Measurements from ENCODE around the gene MAL.

Gene MAL

GRCh38 chr2:95010126-95010525, 15.4 kb upstream of the MAL start:
- no peak overlapping the region for H3K4me3 ChIP-seq (replicated peaks; ENCODE audit: insufficient read depth, low read length)
- no peak for DNase-seq (ENCODE audit: low read depth in 1 of 2, low spot score in 1 of 2)
- H3K27me3 ChIP-seq (ENCODE audit: insufficient read depth, poor library complexity, severe bottlenecking): peaks cover 3% of the 10 kb centered on the region
- no peak for TF ChIP-seq GABPA (IDR thresholded peaks at IDR 0.05; ENCODE audit: low read depth)
- TF ChIP-seq SPI1 (IDR thresholded peaks at IDR 0.05; ENCODE audit: borderline replicate concordance, low read depth): no peak
- no peak for TF ChIP-seq CTCF (IDR thresholded peaks at IDR 0.05; ENCODE audit: insufficient read depth, low read length)
- TF ChIP-seq REST (IDR thresholded peaks at IDR 0.05; ENCODE audit: insufficient replicate concordance, low read depth): no peak
- no peak for TF ChIP-seq POLR2AphosphoS5 (IDR thresholded peaks at IDR 0.05; ENCODE audit: low read depth)
- no peak overlapping the region for H3K27ac ChIP-seq (replicated peaks)

- TF ChIP-seq GABPA (IDR thresholded peaks at IDR 0.05; ENCODE audit: low read depth): no peak
- Histone ChIP-seq H3K27ac (replicated peaks) (no peak overlapping the region), H3K4me3 (replicated peaks; ENCODE audit: insufficient read depth, low read length) (no peak overlapping the region), H3K27me3 (ENCODE audit: insufficient read depth, poor library complexity, severe bottlenecking) (no peaks in the 10 kb centered on the region)
- DNase-seq (ENCODE audit: low read depth in 1 of 2, low spot score in 1 of 2): no peak
Observed at GRCh38 chr2:95010718-95011117, 14.8 kb upstream of the MAL start.

DNA sequence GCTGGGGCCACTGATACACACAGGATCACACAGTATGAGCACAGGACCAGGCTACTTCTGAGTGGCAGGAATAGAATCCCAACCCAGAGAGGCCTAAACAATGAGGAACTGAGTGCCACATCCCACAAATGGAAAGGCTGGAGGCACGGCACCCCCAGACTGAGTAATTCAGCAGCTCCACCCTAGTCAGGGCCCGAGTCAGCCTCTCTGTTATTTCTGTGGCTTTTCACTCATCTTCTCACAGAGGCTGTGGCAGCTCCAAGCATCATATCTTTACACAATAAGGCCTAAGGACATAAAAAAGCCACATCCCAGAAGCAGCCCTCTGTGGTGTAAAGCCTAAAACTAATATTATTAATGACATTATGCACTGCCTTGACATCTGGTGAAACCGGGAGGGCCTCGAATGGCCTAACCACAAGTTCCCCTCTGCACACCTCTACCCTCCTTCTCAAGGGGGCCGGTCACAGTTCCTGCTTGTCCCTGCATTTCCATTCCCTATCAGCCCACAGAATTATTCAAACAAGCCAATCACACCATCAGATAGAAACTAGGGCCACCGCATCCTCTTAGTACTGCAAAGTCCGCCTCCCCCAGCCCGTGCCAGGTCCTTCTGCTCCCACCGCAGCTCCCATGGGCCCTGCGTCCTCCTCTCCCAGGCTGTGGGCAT, 12.5 kb upstream of the MAL start:
- H3K27ac ChIP-seq (replicated peaks): no peak overlapping the region
- DNase-seq (ENCODE audit: low read depth in 1 of 2, low spot score in 1 of 2): no peak
- no peaks in the 10 kb centered on the region for H3K27me3 ChIP-seq (ENCODE audit: insufficient read depth, poor library complexity, severe bottlenecking)
- no peak for TF ChIP-seq REST (IDR thresholded peaks at IDR 0.05; ENCODE audit: insufficient replicate concordance, low read depth)
- TF ChIP-seq GABPA (IDR thresholded peaks at IDR 0.05; ENCODE audit: low read depth): no peak
- H3K4me3 ChIP-seq (replicated peaks; ENCODE audit: insufficient read depth, low read length): no peak overlapping the region

GRCh38 chr2:95013726-95014125, 11.8 kb upstream of the MAL start:
- no peak overlapping the region for H3K4me3 ChIP-seq (replicated peaks; ENCODE audit: insufficient read depth, low read length)
- DNase-seq (ENCODE audit: low read depth in 1 of 2, low spot score in 1 of 2): no peak
- no peak overlapping the region for H3K27ac ChIP-seq (replicated peaks)
- no peak for TF ChIP-seq SPI1 (IDR thresholded peaks at IDR 0.05; ENCODE audit: borderline replicate concordance, low read depth)
- TF ChIP-seq CTCF (IDR thresholded peaks at IDR 0.05; ENCODE audit: insufficient read depth, low read length): no peak
- H3K27me3 ChIP-seq (ENCODE audit: insufficient read depth, poor library complexity, severe bottlenecking): no peaks in the 10 kb centered on the region

GRCh38 chr2:95014126-95014708, 11.3 kb upstream of the MAL start:
- H3K27me3 ChIP-seq (ENCODE audit: insufficient read depth, poor library complexity, severe bottlenecking): no peaks in the 10 kb centered on the region
- H3K27ac ChIP-seq (replicated peaks): no peak overlapping the region
- TF ChIP-seq CTCF (IDR thresholded peaks at IDR 0.05; ENCODE audit: insufficient read depth, low read length) (no peak), SPI1 (IDR thresholded peaks at IDR 0.05; ENCODE audit: borderline replicate concordance, low read depth) (no peak), REST (IDR thresholded peaks at IDR 0.05; ENCODE audit: insufficient replicate concordance, low read depth) (no peak), GABPA (IDR thresholded peaks at IDR 0.05; ENCODE audit: low read depth) (no peak), POLR2AphosphoS5 (IDR thresholded peaks at IDR 0.05; ENCODE audit: low read depth) (no peak)
- H3K4me3 ChIP-seq (replicated peaks; ENCODE audit: insufficient read depth, low read length): no peak overlapping the region
- DNase-seq (ENCODE audit: low read depth in 1 of 2, low spot score in 1 of 2): no peak

All from HL-60 (cell line).